GM12878 (cell line): Measurements from ENCODE around the gene CFAP107. TPM values are rescaled to one million over a fixed set of nuclear protein-coding genes. Genes with fewer than 3 reads are reported as not detected.

Source experiments
- ATAC-seq: fragments of 200-7000 bp; cut with Tn5 transposase; 3 replicates; pipeline ENCODE4 v1.9.1; 2020; ENCODE audit warnings: mild to moderate bottlenecking, moderate library complexity
- BruUV-seq: library from RNA; stranded (reverse); fragments of 400-500 nt; replicated peaks from 2 replicates; lab custom pipeline; 2021; lab: Mats Ljungman, UMichigan
- CTCF ChIA-PET: fragments of 300-600 bp; sonication (Branson Sonifier 250); formaldehyde crosslinking; extraction: SDS; loops from one replicate; lab custom pipeline; 2021; ENCODE audit warnings: inconsistent platforms; lab: Yijun Ruan, JAX
- POLR2A ChIA-PET: fragments of 350-600 bp; formaldehyde crosslinking; extraction: SDS; loops from one replicate; lab custom pipeline; 2021; ENCODE audit warnings: inconsistent platforms; lab: Charles Lee
- RAD21 ChIA-PET: fragments of 300-600 bp; sonication (Branson Sonifier 250); formaldehyde crosslinking; loops from one replicate; lab custom pipeline; 2023; ENCODE audit warnings: antibody characterized with exemption; ENCODE audit not compliant: unreplicated experiment; lab: Charles Lee
- SMC1A ChIA-PET: fragments of 300-600 bp; sonication (Branson Sonifier 250); formaldehyde crosslinking; loops from one replicate; lab custom pipeline; 2023; ENCODE audit not compliant: unreplicated experiment, uncharacterized antibody; lab: Charles Lee
- DNase-seq: peaks from one replicate; pipeline ENCODE4 v3.0.0-alpha.2; 2011; ENCODE audit warnings: low read depth, low spot score
- FAIRE-seq: peaks from 3 replicates; lab custom pipeline; 2011; peaks lifted over from hg19 to GRCh38; lab: Jason Lieb, UNC
- H2AFZ ChIP-seq: 2 replicates; pipeline ENCODE4 v1.6.0; 2011; ENCODE audit warnings: low read depth, low read length, control low read depth; ENCODE audit not compliant: control insufficient read depth
- H3K27ac ChIP-seq: 2 replicates; pipeline ENCODE4 v1.5.1; 2011; ENCODE audit warnings: control low read depth; ENCODE audit not compliant: control insufficient read depth, insufficient read depth
- H3K27me3 ChIP-seq, 2 experiments: replicated peaks in 1 of 2; 2 replicates each; pipeline versions ENCODE4 v1.6.0 to v1.6.1; 2011; ENCODE audit warnings: low read length in 1 of 2; ENCODE audit not compliant: control insufficient read depth in 2 of 2, insufficient read depth in 2 of 2
- H3K36me3 ChIP-seq, 2 experiments: 2 replicates each; pipeline ENCODE4 v1.5.1; 2011; ENCODE audit warnings: low read length in 1 of 2; ENCODE audit not compliant: control insufficient read depth in 2 of 2, insufficient read depth in 2 of 2
- H3K4me1 ChIP-seq: 2 replicates; pipeline ENCODE4 v1.6.1; 2011; ENCODE audit warnings: mild to moderate bottlenecking, low read length, moderate library complexity, mixed read lengths; ENCODE audit not compliant: control insufficient read depth, insufficient read depth
- H3K4me2 ChIP-seq: 2 replicates; pipeline ENCODE4 v1.6.0; 2011; ENCODE audit warnings: control low read depth; ENCODE audit not compliant: control insufficient read depth, insufficient read depth
- H3K4me3 ChIP-seq: fragments of 200-600 bp; sonication (generic); 2 replicates; pipeline ENCODE4 v1.5.1; 2016
- H3K79me2 ChIP-seq: 2 replicates; pipeline ENCODE4 v1.6.0; 2011; ENCODE audit warnings: low read length; ENCODE audit not compliant: control insufficient read depth, insufficient read depth
- H3K9ac ChIP-seq: 2 replicates; pipeline ENCODE4 v1.8.0; 2011; ENCODE audit warnings: low read length, control low read depth, mixed read lengths; ENCODE audit not compliant: control insufficient read depth, insufficient read depth
- H3K9me3 ChIP-seq: replicated peaks from 3 replicates; pipeline ENCODE4 v1.5.1; 2011; ENCODE audit warnings: mild to moderate bottlenecking, low read length; ENCODE audit not compliant: control insufficient read depth, insufficient read depth
- H4K20me1 ChIP-seq: 2 replicates; pipeline ENCODE4 v1.6.0; 2011; ENCODE audit not compliant: control insufficient read depth, insufficient read depth
- ATF7 ChIP-seq: fragments of 450-650 bp; IDR thresholded peaks from 2 replicates; pipeline ENCODE4 v1.6.1; 2016; ENCODE audit warnings: low read depth, mild to moderate bottlenecking
- BMI1 ChIP-seq: fragments of 450-650 bp; IDR thresholded peaks from 2 replicates; pipeline ENCODE4 v1.6.1; 2016; ENCODE audit warnings: mild to moderate bottlenecking, moderate library complexity, borderline replicate concordance
- BRCA1 ChIP-seq: IDR thresholded peaks from 2 replicates; pipeline ENCODE4 v1.6.1; 2011; ENCODE audit warnings: low read depth, low read length, improper control_type of control experiment
- EGR1 ChIP-seq, 2 experiments: IDR thresholded peaks; 1 replicate in 1 of 2; 2 replicates in 1 of 2; pipeline ENCODE4 v1.6.1; 2011 to 2012; ENCODE audit warnings: low read depth in 2 of 2, low read length in 2 of 2, borderline replicate concordance in 1 of 2, mild to moderate bottlenecking in 1 of 2, moderate library complexity in 1 of 2
- HSF1 ChIP-seq: fragments of 150-350 bp; IDR thresholded peaks from 2 replicates; pipeline ENCODE4 v1.6.1; 2014; ENCODE audit warnings: mild to moderate bottlenecking, low read depth, low read length
- MXI1 ChIP-seq: fragments of 150-350 bp; IDR thresholded peaks from 2 replicates; pipeline ENCODE4 v1.6.1; 2011; ENCODE audit warnings: low read depth, mild to moderate bottlenecking, inconsistent platforms, low read length, improper control_type of control experiment
- MYB ChIP-seq: fragments of 150-350 bp; IDR thresholded peaks from 2 replicates; pipeline ENCODE4 v1.6.1; 2014; ENCODE audit warnings: mild to moderate bottlenecking, low read depth, low read length, borderline replicate concordance
- SIN3A ChIP-seq: IDR thresholded peaks from 2 replicates; pipeline ENCODE4 v1.6.1; 2012; ENCODE audit warnings: low read depth, low read length, improper control_type of control experiment
- ZNF687 ChIP-seq: fragments of 450-650 bp; IDR thresholded peaks from 2 replicates; pipeline ENCODE4 v1.6.1; 2017; ENCODE audit warnings: mild to moderate bottlenecking, moderate library complexity
- ZZZ3 ChIP-seq: IDR thresholded peaks from 2 replicates; pipeline ENCODE4 v1.6.1; 2011; ENCODE audit warnings: low read depth; ENCODE audit not compliant: control insufficient read depth, insufficient read length
- WGBS: methylation state at CpG from one replicate; pipeline ENCODE4 v1.1.6; 2016; ENCODE audit warnings: low lambda C conversion rate; ENCODE audit not compliant: insufficient replicate concordance, insufficient coverage; ENCODE audit errors: missing lambda C conversion rate; 5-methylcytosine and 5-hydroxymethylcytosine counted together
- in situ Hi-C: fragments of 300-500 bp; cut with MboI; formaldehyde crosslinking; loops from 9 replicates; pipeline ENCODE4 v1.14.3; 2018; ENCODE audit warnings: mixed read lengths
- intact Hi-C: fragments of 100-400 bp; cut with micrococcal nuclease; formaldehyde crosslinking; loops from one replicate; pipeline ENCODE4 v1.14.2; 2022; ENCODE audit not compliant: unreplicated experiment
- polyA plus RNA-seq, 11 experiments: library from polyadenylated mRNA; depleted of rRNA in 4 of 11; unstranded in 6 of 11; stranded (reverse) in 5 of 11; fragments of >200 nt; fragmentation: Nextera tagmentation in 4 of 11; fragmentation: Illumina TruSeq in 1 of 11; extraction: Ambion mirVana in 4 of 11; extraction: Trizol in 1 of 11; gene quantifications; 1 replicate in 1 of 11; 2 replicates in 10 of 11; pipeline versions ENCODE4 v1.2.1 to v1.2.3, GENCODE V29; 2011 to 2016; ENCODE audit warnings: inconsistent platforms in 2 of 11, missing spikeins in 2 of 11, low read depth in 1 of 11
- total RNA-seq, 4 experiments: library from RNA; depleted of rRNA in 3 of 4; stranded (reverse); fragments of >200 nt in 3 of 4; fragmentation: Illumina TruSeq in 1 of 4; extraction: Trizol in 1 of 4; gene quantifications; 2 replicates each; pipeline versions ENCODE4 v1.2.1 to v1.2.3, GENCODE V29; 2013 to 2021

Gene CFAP107
- total and polyA plus RNA-seq, 10 of the 15 experiments (the other 5 are each of a cell fraction or from before 2014, with no cell fraction given) = not detected

GRCh38 chr1:12754738-12755137, 8.7 kb downstream of the CFAP107 start:
- no peak overlapping the region for H3K4me3 ChIP-seq
- ATAC-seq (no peak), FAIRE-seq (no peak), DNase-seq (no peak)
- intact Hi-C loops = no loop called here
- H4K20me1 ChIP-seq = no peaks in the 10 kb centered on the region
- ChIA-PET POLR2A (no interaction called here), SMC1A (no interaction called here), RAD21 (no interaction called here), CTCF (no interaction called here)
- H3K4me1 ChIP-seq = no peaks in the 10 kb centered on the region
- no peaks in the 10 kb centered on the region for H3K79me2 ChIP-seq
- no TSS peak for BruUV-seq
- no peak overlapping the region for H3K4me2 ChIP-seq
- WGBS = 32% methylated on average over 4 of the region's 4 CpGs
- H3K27ac ChIP-seq = no peak overlapping the region
- TF ChIP-seq BMI1 (no peak), ZZZ3 (no peak), MXI1 (no peak), SIN3A (no peak), HSF1 (no peak), EGR1 (IDR thresholded peaks at IDR 0.05; ENCODE audit: borderline replicate concordance in 1 of 2, low read depth in 2 of 2, low read length in 2 of 2) (no peak), ATF7 (no peak), BRCA1 (no peak), MYB (no peak), ZNF687 (no peak)
- H3K27me3 ChIP-seq = peaks cover 1 to 3% of the 10 kb centered on the region in 2 experiments; a peak in 3 of 4 replicates
- H3K9ac ChIP-seq = no peak overlapping the region
- no peak overlapping the region for H2AFZ ChIP-seq
- no peaks in the 10 kb centered on the region for H3K9me3 ChIP-seq
- no peaks in the 10 kb centered on the region for H3K36me3 ChIP-seq
- in situ Hi-C loops = no loop called here
